Measurements from ENCODE around the gene COL6A3.

GRCh38 chr2:237413777-237414661, at the start of gene COL6A3:
- TF ChIP-seq, protein P1, sequence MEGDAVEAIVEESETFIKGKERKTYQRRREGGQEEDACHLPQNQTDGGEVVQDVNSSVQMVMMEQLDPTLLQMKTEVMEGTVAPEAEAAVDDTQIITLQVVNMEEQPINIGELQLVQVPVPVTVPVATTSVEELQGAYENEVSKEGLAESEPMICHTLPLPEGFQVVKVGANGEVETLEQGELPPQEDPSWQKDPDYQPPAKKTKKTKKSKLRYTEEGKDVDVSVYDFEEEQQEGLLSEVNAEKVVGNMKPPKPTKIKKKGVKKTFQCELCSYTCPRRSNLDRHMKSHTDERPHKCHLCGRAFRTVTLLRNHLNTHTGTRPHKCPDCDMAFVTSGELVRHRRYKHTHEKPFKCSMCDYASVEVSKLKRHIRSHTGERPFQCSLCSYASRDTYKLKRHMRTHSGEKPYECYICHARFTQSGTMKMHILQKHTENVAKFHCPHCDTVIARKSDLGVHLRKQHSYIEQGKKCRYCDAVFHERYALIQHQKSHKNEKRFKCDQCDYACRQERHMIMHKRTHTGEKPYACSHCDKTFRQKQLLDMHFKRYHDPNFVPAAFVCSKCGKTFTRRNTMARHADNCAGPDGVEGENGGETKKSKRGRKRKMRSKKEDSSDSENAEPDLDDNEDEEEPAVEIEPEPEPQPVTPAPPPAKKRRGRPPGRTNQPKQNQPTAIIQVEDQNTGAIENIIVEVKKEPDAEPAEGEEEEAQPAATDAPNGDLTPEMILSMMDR (conservative IDR thresholded peaks at IDR 0.05; ENCODE audit: low read depth, low read length), result no peak
- no peak for TF ChIP-seq EZH2phosphoT487 (IDR thresholded peaks at IDR 0.05; ENCODE audit: borderline replicate concordance, low read length)

All from PC-3 (cell line).